RWPE1 (cell line): ENCODE results near the gene RPS10.

ENCODE experiments used
- CTCF ChIA-PET: fragments of 350-600 bp; sonication (Branson Sonifier 250); formaldehyde crosslinking; extraction: SDS; loops from one replicate; lab custom pipeline; 2021; lab: Yijun Ruan, JAX
- POLR2A ChIA-PET: fragments of 400-600 bp; formaldehyde crosslinking; extraction: SDS; loops from one replicate; lab custom pipeline; 2020; ENCODE audit warnings: antibody characterized with exemption; ENCODE audit not compliant: low non-redundant PET; lab: Yijun Ruan, JAX
- DNase-seq: peaks from one replicate; pipeline ENCODE4 v3.0.0; 2012; ENCODE audit warnings: low spot score
- H3K27ac ChIP-seq: fragments of 450-650 bp; 2 replicates; pipeline ENCODE4 v1.5.1; 2017
- CTCF ChIP-seq: fragments of 450-650 bp; conservative IDR thresholded peaks from 2 replicates; pipeline ENCODE4 v1.5.1; 2017; ENCODE audit warnings: low read depth, mild to moderate bottlenecking

The RPS10 gene

GRCh38 chr6:34462551-34462971 lies 36.7 kb upstream of the RPS10 start:
- TF ChIP-seq CTCF, result no peak
- CTCF ChIA-PET, result interaction anchor here (0.6 kb wide), 1 partner anchor 797 kb away, joined by 4 read pairs; no protein-coding TSS in a partner anchor
- no peak overlapping the region for H3K27ac ChIP-seq
- POLR2A ChIA-PET, result interaction anchor here (0.6 to 0.7 kb wide), 2 partner anchors 35 to 50 kb away, joined by 4 to 6 read pairs; no protein-coding TSS in a partner anchor
- DNase-seq, result no peak

GRCh38 chr6:34462010-34462409 lies 36.1 kb upstream of the RPS10 start:
- ChIA-PET POLR2A (interaction anchor here (0.7 kb wide), 1 partner anchor 35 kb away, joined by 6 read pairs; no protein-coding TSS in a partner anchor), CTCF (no interaction called here)
- no peak for DNase-seq
- H3K27ac ChIP-seq, result peak overlapping the region; percentile 25; the same call in 1 of the 2 replicates
- no peak for TF ChIP-seq CTCF

GRCh38 chr6:34460796-34461507 lies 35.1 kb upstream of the RPS10 start:
- POLR2A ChIA-PET, result interaction anchor here (0.8 kb wide), 1 partner anchor 149 kb away, joined by 3 read pairs; no protein-coding TSS in a partner anchor
- DNase-seq, result peak; percentile 37
- CTCF ChIA-PET, result interaction anchor here (0.5 to 2.2 kb wide), 10 partner anchors 13 to 148 kb away, joined by 3 to 16 read pairs (median 4); no protein-coding TSS in a partner anchor
- peak overlapping the region; percentile 52 for H3K27ac ChIP-seq
- no peak for TF ChIP-seq CTCF

- H3K27ac ChIP-seq, result peak overlapping the region; percentile 52
- ChIA-PET POLR2A (interaction anchor here (0.8 kb wide), 1 partner anchor 150 kb away, joined by 3 read pairs; no protein-coding TSS in a partner anchor), CTCF (interaction anchor here (0.5 to 2.2 kb wide), 15 partner anchors 12 to 1124 kb away, joined by 3 to 16 read pairs (median 3); no protein-coding TSS in a partner anchor)
- TF ChIP-seq CTCF, result peak; percentile 55
- peak; percentile 46 for DNase-seq
Measured at GRCh38 chr6:34459899-34460593, 34.2 kb upstream of the RPS10 start.

- DNase-seq, result no peak
- POLR2A ChIA-PET, result no interaction called here
- TF ChIP-seq CTCF, result no peak
- H3K27ac ChIP-seq, result no peak overlapping the region
- CTCF ChIA-PET, result interaction anchor here (0.6 kb wide), 1 partner anchor 17 kb away, joined by 7 read pairs; no protein-coding TSS in a partner anchor
Measured at GRCh38 chr6:34457742-34458735, 32.2 kb upstream of the RPS10 start.
